Measurements from ENCODE around the gene CELF2. TPM values are rescaled to one million over a fixed set of nuclear protein-coding genes. Genes with fewer than 3 reads are reported as not detected.

The CELF2 gene
- total RNA-seq, 1 experiment from 2014 or later, result 28.7 TPM

DNA sequence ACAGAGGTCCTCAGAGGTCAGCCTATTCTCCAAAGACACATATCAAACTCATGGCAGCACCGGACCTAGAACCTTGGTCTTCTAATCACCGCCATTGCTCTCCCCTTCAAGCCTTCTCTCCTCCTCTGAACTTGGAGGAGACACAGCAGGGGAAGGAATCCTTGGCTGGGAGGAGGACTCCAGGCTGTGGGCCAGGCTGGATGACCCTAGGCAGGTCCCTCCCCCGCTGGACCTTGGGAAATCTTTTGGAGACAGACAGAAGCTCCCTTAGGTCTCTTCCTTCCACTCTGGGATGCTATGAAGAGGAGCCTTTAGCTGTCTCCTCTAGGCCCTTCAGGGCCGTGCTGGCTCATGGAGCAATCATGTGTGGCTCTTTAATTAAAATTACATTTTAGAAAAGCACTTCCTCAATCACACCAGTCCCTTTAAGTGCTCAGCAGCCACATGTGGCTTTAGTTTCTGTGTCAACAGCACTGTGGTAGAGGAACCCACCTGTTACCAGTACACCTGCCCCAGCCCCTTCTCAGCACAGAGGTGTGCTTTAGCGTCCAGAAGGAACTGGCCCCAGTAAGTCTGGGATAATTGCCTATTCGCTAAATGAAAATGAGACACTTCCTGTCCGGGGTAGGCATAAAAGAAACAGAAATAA is 238.2 kb downstream of the CELF2 start:
- H3K18ac ChIP-seq (ENCODE audit: insufficient read length, low read depth, low read length), result no peak overlapping the region
- no peak overlapping the region for H4K8ac ChIP-seq (replicated peaks; ENCODE audit: insufficient read length, low read depth, low read length)
- H3K23ac ChIP-seq (ENCODE audit: insufficient read length, low read depth, low read length), result no peak overlapping the region
- H3K56ac ChIP-seq (ENCODE audit: insufficient read length, low read depth, low read length), result no peak overlapping the region
- H3K9ac ChIP-seq (ENCODE audit: extremely low read depth, insufficient read length, low read length), result no peak overlapping the region
- no peak overlapping the region for H2BK20ac ChIP-seq (ENCODE audit: low read depth, low read length, poor library complexity, severe bottlenecking)
- no peak overlapping the region for H2BK12ac ChIP-seq (ENCODE audit: insufficient read length, low read depth, low read length)
- H4K20me1 ChIP-seq (ENCODE audit: control insufficient read depth, insufficient read depth, insufficient read length), result no peaks in the 10 kb centered on the region
- no peak overlapping the region for H3K4ac ChIP-seq (ENCODE audit: low read depth, low read length)
- Mint-ChIP-seq H3K9me3 (no peaks in the 10 kb centered on the region), H3K27ac (no peak overlapping the region), H3K4me3 (no peak overlapping the region), H3K36me3 (ENCODE audit: insufficient read depth in 1 of 3, low read depth in 3 of 3) (peaks cover 3 to 33% (median 18%) of the 10 kb centered on the region in 3 experiments), H3K27me3 (ENCODE audit: low read depth) (no peaks in the 10 kb centered on the region), H3K4me1 (peaks cover 3 to 8% of the 10 kb centered on the region in 2 experiments; a peak in 3 of 4 replicates)
- H2BK15ac ChIP-seq (ENCODE audit: low read depth, low read length), result no peak overlapping the region
- H4K5ac ChIP-seq (ENCODE audit: insufficient read length, low read depth, low read length), result no peak overlapping the region
- H3K79me2 ChIP-seq (ENCODE audit: insufficient read depth, low read length), result no peaks in the 10 kb centered on the region
- WGBS (ENCODE audit: extremely low coverage, insufficient read length, low lambda C conversion rate), result no CpG with 5 or more reads among the region's 7 CpGs
- no peaks in the 10 kb centered on the region for H3K79me1 ChIP-seq (ENCODE audit: insufficient read depth, low read depth, low read length, poor library complexity, severe bottlenecking)
- no peak overlapping the region for H2AK5ac ChIP-seq (ENCODE audit: insufficient read length, low read length)
- H4K91ac ChIP-seq (ENCODE audit: insufficient read length, low read depth, low read length), result no peak overlapping the region
- no peak overlapping the region for H3T11ph ChIP-seq (ENCODE audit: low read length)
- DNase-seq, result no peak
- H2BK5ac ChIP-seq (ENCODE audit: insufficient read length, low read length), result no peak overlapping the region
- no peak overlapping the region for H3K27ac ChIP-seq (ENCODE audit: insufficient read length, low read depth, low read length)
- TF ChIP-seq, protein P1, sequence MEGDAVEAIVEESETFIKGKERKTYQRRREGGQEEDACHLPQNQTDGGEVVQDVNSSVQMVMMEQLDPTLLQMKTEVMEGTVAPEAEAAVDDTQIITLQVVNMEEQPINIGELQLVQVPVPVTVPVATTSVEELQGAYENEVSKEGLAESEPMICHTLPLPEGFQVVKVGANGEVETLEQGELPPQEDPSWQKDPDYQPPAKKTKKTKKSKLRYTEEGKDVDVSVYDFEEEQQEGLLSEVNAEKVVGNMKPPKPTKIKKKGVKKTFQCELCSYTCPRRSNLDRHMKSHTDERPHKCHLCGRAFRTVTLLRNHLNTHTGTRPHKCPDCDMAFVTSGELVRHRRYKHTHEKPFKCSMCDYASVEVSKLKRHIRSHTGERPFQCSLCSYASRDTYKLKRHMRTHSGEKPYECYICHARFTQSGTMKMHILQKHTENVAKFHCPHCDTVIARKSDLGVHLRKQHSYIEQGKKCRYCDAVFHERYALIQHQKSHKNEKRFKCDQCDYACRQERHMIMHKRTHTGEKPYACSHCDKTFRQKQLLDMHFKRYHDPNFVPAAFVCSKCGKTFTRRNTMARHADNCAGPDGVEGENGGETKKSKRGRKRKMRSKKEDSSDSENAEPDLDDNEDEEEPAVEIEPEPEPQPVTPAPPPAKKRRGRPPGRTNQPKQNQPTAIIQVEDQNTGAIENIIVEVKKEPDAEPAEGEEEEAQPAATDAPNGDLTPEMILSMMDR (conservative IDR thresholded peaks at IDR 0.05), result no peak
- H3K14ac ChIP-seq (ENCODE audit: insufficient read depth, low read length), result no peak overlapping the region; the same call in 1 of the 2 replicates
- H3K27me3 ChIP-seq (ENCODE audit: insufficient read depth, low read length), result no peaks in the 10 kb centered on the region
- no peak overlapping the region for H2BK120ac ChIP-seq (ENCODE audit: low read depth, low read length, poor library complexity, severe bottlenecking)
- H3K23me2 ChIP-seq (ENCODE audit: insufficient read length, low read depth, low read length, poor library complexity, severe bottlenecking), result no peaks in the 10 kb centered on the region
- no peaks in the 10 kb centered on the region for H3K9me3 ChIP-seq (ENCODE audit: control insufficient read depth, low read depth, low read length)
- no peaks in the 10 kb centered on the region for H3K4me1 ChIP-seq (ENCODE audit: insufficient read depth, low read length)
- H3K4me2 ChIP-seq (ENCODE audit: insufficient read depth, insufficient read length, low read length), result no peak overlapping the region
- H2AFZ ChIP-seq (ENCODE audit: low read length), result no peak overlapping the region
